PC-3 (cell line): ENCODE results near the gene TRPV5.

Experiments
- CTCF ChIP-seq: fragments of 300-600 bp; sonication (generic); conservative IDR thresholded peaks from 2 replicates; pipeline ENCODE4 v1.5.1; 2017; ENCODE audit warnings: antibody characterized with exemption, low read depth, mild to moderate bottlenecking, low read length
- EZH2 ChIP-seq: fragments of 300-600 bp; sonication (generic); IDR thresholded peaks from one replicate; pipeline ENCODE4 v1.6.1; 2017; ENCODE audit warnings: antibody characterized with exemption, mild to moderate bottlenecking, low read length; ENCODE audit not compliant: unreplicated experiment
- EZH2phosphoT487 ChIP-seq: fragments of 300-600 bp; sonication (generic); IDR thresholded peaks from 2 replicates; pipeline ENCODE4 v1.6.1; 2018; ENCODE audit warnings: mild to moderate bottlenecking, antibody characterized with exemption, low read length, borderline replicate concordance

DNA sequence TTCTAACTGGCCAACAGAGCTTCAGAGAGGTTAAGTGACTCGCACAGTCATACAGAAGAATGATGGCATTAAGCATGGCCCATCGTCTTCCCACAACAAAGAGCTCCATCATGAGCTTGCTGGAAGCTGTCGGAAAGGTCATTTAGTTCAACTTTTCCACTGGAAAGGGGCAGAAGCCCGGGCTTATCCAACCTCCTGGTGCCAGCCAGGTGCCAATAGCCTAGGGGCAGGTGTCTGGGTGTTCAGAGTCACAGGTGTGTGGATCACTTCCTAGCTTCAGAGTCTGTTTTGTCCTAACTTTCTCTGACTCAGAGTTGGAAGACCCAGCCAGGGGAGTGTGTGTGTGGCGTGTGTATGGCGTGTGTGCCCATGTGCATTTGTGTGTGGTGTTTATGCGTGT is 46.7 kb downstream of the TRPV5 start:
- TF ChIP-seq CTCF (no peak), EZH2phosphoT487 (no peak), EZH2 (no peak)
